Measurements from ENCODE around the gene ZC3H12A. TPM values are rescaled to one million over a fixed set of nuclear protein-coding genes. Genes with fewer than 3 reads are reported as not detected.

Gene ZC3H12A
- total and polyA plus RNA-seq, 2 of the 8 experiments (the other 6 are each of a cell fraction or from before 2014, with no cell fraction given), result 7.4 to 10.0 TPM

DNA sequence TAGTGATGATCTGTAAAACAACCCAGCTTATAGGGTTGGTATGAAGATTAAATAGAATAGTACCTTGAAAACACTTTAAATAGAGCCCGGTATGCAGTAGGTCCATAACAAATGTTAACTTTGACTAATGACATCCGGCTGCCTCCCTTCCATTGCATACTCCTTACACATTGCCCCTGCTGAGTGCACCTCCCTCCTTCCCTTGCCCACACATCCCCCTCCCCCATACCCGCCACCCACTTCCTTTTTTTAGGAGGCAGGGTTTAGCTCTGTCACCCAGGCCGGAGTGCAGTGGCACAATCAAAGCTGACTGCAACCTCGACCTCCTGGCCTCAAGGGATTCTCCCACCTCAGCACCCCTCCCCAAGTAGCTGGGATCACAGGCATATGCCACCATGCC is 24.4 kb upstream of the ZC3H12A start:
- no peaks in the 10 kb centered on the region for H3K79me1 ChIP-seq (ENCODE audit: low read depth, low read length)
- no peak overlapping the region for H3K4ac ChIP-seq (replicated peaks; ENCODE audit: insufficient read length, low read depth, low read length)
- no peaks in the 10 kb centered on the region for H3K36me3 ChIP-seq (ENCODE audit: control insufficient read depth in 2 of 4, insufficient read depth in 4 of 4, low read length in 3 of 4)
- TF ChIP-seq SIX5 (IDR thresholded peaks at IDR 0.05; ENCODE audit: low read depth, low read length), result no peak
- TF ChIP-seq HDAC6 (IDR thresholded peaks at IDR 0.05; ENCODE audit: low read depth, low read length), result no peak
- no peak for TF ChIP-seq FOSL1 (IDR thresholded peaks at IDR 0.05; ENCODE audit: insufficient read depth, low read depth, low read length)
- no peak for TF ChIP-seq TAF7 (optimal IDR thresholded peaks at IDR 0.05; ENCODE audit: borderline replicate concordance, low read depth, low read length)
- TF ChIP-seq JUND (IDR thresholded peaks at IDR 0.05; ENCODE audit: low read length), result no peak
- TF ChIP-seq SP1 (IDR thresholded peaks at IDR 0.05; ENCODE audit: low read depth, low read length), result no peak
- TF ChIP-seq TEAD4 (IDR thresholded peaks at IDR 0.05; ENCODE audit: low read depth, low read length), result no peak
- TF ChIP-seq SIN3A (conservative IDR thresholded peaks at IDR 0.05 in 1 of 2, IDR thresholded peaks at IDR 0.05 in 1 of 2; ENCODE audit: low read depth in 1 of 2, low read length in 2 of 2), result no peak
- H2BK5ac ChIP-seq (ENCODE audit: low read depth, low read length), result peak overlapping the region; percentile 29; the same call in 1 of the 2 replicates
- no peak overlapping the region for H4K91ac ChIP-seq (replicated peaks; ENCODE audit: insufficient read length, low read length)
- ChIA-PET POLR2A (ENCODE audit: partially characterized antibody) (interaction anchor here (1.0 to 1.1 kb wide), 2 partner anchors 12 to 24 kb away, joined by 3 to 4 read pairs; no protein-coding TSS in a partner anchor), CTCF (ENCODE audit: partially characterized antibody) (interaction anchor here (0.6 to 15.0 kb wide), 12 partner anchors 8 to 348 kb away, joined by 3 to 382 read pairs (median 4); partner anchors contain the start of gene MEAF6)
- no peak overlapping the region for H3K4me2 ChIP-seq (ENCODE audit: insufficient read depth in 1 of 2, low read depth in 2 of 2, low read length in 2 of 2)
- H3K9me3 ChIP-seq (ENCODE audit: insufficient read depth in 2 of 2, low read depth in 1 of 2, low read length in 1 of 2), result no peaks in the 10 kb centered on the region
- no peaks in the 10 kb centered on the region for H3K23me2 ChIP-seq (ENCODE audit: low read depth, low read length)
- H4K20me1 ChIP-seq (replicated peaks in 1 of 2; ENCODE audit: control insufficient read depth in 1 of 2, insufficient read depth in 2 of 2, low read length in 2 of 2), result no peaks in the 10 kb centered on the region
- H3K14ac ChIP-seq (ENCODE audit: insufficient read length), result no peak overlapping the region
- WGBS, 2 experiments (ENCODE audit: extremely low coverage in 1 of 2, insufficient coverage in 1 of 2, insufficient read length in 1 of 2, insufficient replicate concordance in 2 of 2, low coverage in 1 of 2, low lambda C conversion rate in 2 of 2, missing lambda C conversion rate in 1 of 2), result 65% methylated on average over 5 of the region's 5 CpGs; no CpG with 5 or more reads in 1 of the 2 experiments
- H3K27me3 ChIP-seq (replicated peaks in 1 of 4; ENCODE audit: control insufficient read depth in 3 of 4, extremely low read depth in 1 of 4, insufficient read depth in 3 of 4, low read length in 3 of 4), result no peaks in the 10 kb centered on the region; a peak in 1 of 7 replicates
- no peak overlapping the region for H2AK5ac ChIP-seq (ENCODE audit: low read depth, low read length)
- H2BK120ac ChIP-seq (replicated peaks; ENCODE audit: low read depth, low read length), result no peak overlapping the region
- FAIRE-seq (no peak), DNase-seq (ENCODE audit: low read depth in 1 of 2, low spot score in 2 of 2) (no peak)
- no peak overlapping the region for H3K27ac ChIP-seq (ENCODE audit: low read depth, low read length)
- no peak overlapping the region for H3K56ac ChIP-seq (replicated peaks; ENCODE audit: insufficient read length, low read depth, low read length)
- no peak overlapping the region for H3K4me3 ChIP-seq (ENCODE audit: extremely low read depth in 1 of 4, insufficient read depth in 2 of 4, low read depth in 3 of 4, low read length in 4 of 4)
- H3K79me2 ChIP-seq (ENCODE audit: control insufficient read depth in 1 of 2, insufficient read depth in 2 of 2, low read length in 2 of 2), result no peaks in the 10 kb centered on the region
- H4K5ac ChIP-seq (ENCODE audit: insufficient read length, low read depth, low read length), result no peak overlapping the region
- H4K8ac ChIP-seq (ENCODE audit: extremely low read depth, insufficient read depth, low read length), result no peak overlapping the region
- no peak overlapping the region for H2AFZ ChIP-seq (ENCODE audit: low read length)
- H2BK20ac ChIP-seq (ENCODE audit: low read length), result no peak overlapping the region
- H2BK12ac ChIP-seq (ENCODE audit: low read depth, low read length), result peak overlapping the region; percentile 85; the same call in 1 of the 2 replicates
- peaks cover 0 to 23% (median 9%) of the 10 kb centered on the region in 4 experiments; a peak in 6 of 7 replicates for H3K4me1 ChIP-seq (replicated peaks in 1 of 4; ENCODE audit: control insufficient read depth in 3 of 4, insufficient read depth in 4 of 4, low read length in 3 of 4)
- no peak overlapping the region for H2BK15ac ChIP-seq (ENCODE audit: low read length)
- no peak overlapping the region for H3K23ac ChIP-seq (ENCODE audit: insufficient read length)
- no peak overlapping the region for H3K9ac ChIP-seq (replicated peaks in 1 of 4; ENCODE audit: extremely low read depth in 1 of 4, low read depth in 3 of 4, low read length in 3 of 4)
- no peak overlapping the region for H3K18ac ChIP-seq (ENCODE audit: extremely low read depth, low read length)

Data from H1 (cell line).